HG03108 (cell line): Measurements from ENCODE around the gene CETP.

Source experiments
- ATAC-seq: cut with Tn5 transposase; IDR thresholded peaks from one replicate; pipeline ENCODE4 v1.9.1; 2021; ENCODE audit warnings: moderate library complexity; ENCODE audit not compliant: unreplicated experiment

Gene CETP

GRCh38 chr16:57016831-57017230 is 55.1 kb downstream of the CETP start:
- ATAC-seq: no peak

GRCh38 chr16:57017251-57017650 is 55.5 kb downstream of the CETP start:
- no peak for ATAC-seq

- ATAC-seq: no peak
Observed at GRCh38 chr16:57019746-57020145, 58.0 kb downstream of the CETP start.

- no peak for ATAC-seq
Observed at GRCh38 chr16:57020651-57021050, 58.9 kb downstream of the CETP start.

GRCh38 chr16:57021757-57022156 is 60.0 kb downstream of the CETP start:
- ATAC-seq: no peak

DNA sequence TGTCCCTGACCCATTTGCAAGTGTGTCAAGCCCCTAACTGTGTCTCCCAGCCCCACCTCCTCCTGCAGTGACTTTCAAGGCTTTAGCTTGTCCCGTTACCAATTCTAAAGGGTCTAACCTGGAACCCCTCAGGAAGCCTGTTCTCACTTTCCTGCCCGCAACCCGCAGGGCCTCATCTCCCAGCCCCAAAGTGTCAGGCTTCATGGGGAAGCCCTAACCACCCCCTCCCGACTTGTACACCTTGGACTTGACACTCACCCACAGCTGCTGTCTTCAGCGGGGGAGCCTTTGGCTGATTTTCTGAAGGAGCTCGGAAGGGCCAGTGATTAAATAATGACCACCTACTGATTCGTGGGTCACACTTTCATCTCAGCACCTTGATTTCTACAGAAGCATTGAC is 60.7 kb downstream of the CETP start:
- no peak for ATAC-seq

GRCh38 chr16:57023541-57024249 is 61.9 kb downstream of the CETP start:
- ATAC-seq: no peak

DNA sequence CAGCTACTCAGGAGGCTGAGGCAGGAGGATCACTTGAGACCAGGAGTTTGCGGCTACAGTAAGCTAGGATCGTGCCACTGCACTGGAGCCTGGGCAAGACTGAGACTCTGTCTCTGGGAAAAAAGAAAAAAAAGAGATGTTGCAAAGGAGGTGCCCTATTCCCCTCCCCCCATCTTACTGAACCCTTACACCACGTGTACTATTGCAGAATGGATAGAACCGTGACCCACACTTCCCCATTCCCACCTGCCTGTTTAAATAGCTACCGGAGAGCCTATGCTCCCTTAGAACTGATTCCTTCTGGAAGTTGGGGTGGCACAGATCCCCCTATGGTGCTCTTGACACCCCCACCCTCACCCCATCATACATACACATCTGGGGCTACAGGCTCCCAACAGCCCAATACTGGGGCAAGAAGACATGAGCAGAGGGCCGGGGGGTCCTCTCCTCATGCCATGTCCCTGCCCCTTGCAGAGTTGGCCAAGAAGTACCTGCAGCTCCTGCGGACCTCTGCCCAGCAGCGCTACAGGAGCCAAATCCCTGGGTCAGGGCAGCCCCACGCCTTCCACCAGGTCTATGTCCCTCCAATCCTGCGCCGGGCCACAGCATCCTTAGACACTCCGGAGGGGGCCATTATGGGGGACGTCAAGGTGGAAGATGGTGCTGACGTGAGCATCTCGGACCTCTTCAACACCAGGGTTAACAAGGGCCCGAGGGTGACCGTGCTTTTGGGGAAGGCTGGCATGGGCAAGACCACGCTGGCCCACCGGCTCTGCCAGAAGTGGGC is 63.3 kb downstream of the CETP start:
- ATAC-seq: no peak

DNA sequence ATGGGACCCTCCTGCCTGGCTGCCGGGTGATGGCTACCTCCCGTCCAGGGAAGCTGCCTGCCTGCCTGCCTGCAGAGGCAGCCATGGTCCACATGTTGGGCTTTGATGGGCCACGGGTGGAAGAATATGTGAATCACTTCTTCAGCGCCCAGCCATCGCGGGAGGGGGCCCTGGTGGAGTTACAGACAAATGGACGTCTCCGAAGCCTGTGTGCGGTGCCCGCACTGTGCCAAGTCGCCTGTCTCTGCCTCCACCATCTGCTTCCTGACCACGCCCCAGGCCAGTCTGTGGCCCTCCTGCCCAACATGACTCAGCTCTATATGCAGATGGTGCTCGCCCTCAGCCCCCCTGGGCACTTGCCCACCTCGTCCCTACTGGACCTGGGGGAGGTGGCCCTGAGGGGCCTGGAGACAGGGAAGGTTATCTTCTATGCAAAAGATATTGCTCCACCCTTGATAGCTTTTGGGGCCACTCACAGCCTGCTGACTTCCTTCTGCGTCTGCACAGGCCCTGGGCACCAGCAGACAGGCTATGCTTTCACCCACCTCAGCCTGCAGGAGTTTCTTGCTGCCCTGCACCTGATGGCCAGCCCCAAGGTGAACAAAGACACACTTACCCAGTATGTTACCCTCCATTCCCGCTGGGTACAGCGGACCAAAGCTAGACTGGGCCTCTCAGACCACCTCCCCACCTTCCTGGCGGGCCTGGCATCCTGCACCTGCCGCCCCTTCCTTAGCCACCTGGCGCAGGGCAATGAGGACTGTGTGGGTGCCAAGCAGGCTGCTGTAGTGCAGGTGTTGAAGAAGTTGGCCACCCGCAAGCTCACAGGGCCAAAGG is 64.4 kb downstream of the CETP start:
- no peak for ATAC-seq

- no peak for ATAC-seq
Observed at GRCh38 chr16:57026778-57027062, 65.0 kb downstream of the CETP start.

DNA sequence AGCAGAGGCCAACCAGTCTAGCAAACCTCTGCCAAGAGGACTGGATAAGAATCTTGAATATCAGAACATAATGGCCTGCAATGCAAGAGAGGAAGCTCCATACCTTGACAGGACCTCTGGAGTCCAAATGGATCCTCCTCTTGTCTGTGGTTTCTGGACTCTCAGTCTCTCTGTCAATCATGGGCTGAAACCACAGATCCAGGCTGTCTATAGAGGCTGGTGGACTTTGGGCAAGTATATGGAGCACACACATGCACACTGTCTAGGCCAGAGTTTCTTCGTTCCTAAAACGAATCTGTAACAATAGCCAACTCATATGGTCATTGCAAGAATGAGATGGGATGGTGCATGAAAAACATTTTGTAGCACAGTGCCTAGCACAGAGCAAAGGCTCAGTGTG is 65.3 kb downstream of the CETP start:
- no peak for ATAC-seq

- no peak for ATAC-seq
Observed at GRCh38 chr16:57028086-57028485, 66.3 kb downstream of the CETP start.

DNA sequence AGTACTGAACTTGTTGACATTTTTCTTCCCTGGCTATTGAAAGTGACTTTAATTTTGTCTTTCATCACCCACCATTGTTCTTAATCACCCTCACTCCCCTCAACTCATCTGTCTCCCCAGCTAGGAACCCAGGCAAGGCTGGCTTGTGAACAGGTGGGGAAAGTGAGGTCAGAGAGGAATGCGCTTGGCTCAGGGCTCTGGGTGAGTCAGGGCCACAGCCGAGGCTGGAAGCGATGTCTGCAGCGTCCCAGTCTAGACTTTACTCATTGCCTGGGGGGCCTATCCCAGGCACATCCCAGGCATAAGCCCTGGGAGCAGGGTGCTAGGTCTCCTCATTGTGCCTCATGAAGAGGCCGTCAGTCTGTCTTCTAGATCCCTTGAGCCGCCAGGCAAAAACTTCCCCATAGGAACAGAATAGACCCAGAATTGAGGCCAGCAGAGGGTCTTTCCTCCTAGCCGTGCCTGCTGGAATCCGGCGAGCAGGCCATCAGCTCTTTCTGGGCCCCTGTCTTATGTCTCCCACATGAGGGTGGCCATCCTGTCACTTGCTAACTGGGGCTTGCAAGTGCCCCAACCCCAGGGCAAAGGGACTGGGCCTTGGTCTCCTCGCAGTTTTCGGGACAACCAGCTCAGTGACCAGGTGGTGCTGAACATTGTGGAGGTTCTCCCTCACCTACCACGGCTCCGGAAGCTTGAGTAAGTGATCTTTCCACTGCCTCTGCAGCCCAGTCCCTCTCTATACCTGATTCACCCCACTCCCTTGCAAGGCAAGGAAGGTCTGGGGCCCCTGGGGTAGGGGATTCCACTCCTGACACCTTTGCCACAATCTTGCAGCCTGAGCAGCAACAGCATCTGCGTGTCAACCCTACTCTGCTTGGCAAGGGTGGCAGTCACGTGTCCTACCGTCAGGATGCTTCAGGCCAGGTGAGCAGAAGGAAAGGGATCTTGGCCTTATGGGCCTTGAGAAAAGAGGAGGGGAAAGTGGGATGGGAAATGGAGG is 67.7 kb downstream of the CETP start:
- no peak for ATAC-seq

DNA sequence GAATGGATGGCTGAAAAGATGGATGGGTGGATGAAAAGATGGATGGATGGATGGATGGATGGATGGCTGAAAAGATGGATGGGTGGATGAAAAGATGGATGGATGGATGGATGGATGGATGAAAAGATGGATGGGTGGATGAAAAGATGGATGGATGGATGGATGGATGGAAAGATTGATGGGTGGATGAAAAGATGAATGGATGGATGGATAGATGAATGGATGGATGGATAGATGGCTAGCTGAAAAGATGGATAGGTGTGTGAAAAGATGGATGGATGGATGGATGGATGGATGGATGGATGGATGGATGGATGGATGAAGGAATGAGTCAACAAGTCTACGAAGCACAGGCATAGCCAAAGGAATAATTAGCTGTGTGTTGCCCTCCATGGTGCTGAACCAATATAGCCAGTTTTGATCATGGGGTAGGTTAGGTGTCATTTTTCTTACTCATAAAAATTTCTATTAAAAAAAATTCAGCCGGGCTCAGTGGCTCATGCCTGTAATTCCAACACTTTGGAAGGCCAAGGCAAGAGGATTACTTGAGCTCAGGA is 68.7 kb downstream of the CETP start:
- ATAC-seq: no peak

GRCh38 chr16:57031156-57031555 is 69.4 kb downstream of the CETP start:
- ATAC-seq: no peak

GRCh38 chr16:57032346-57032745 is 70.6 kb downstream of the CETP start:
- ATAC-seq: no peak

- no peak for ATAC-seq
Observed at GRCh38 chr16:57032931-57033330, 71.2 kb downstream of the CETP start.
